ENCODE measurements around the gene DHX8.

- TF ChIP-seq CTCF (IDR thresholded peaks at IDR 0.05; ENCODE audit: borderline replicate concordance, extremely low read depth, low read length, poor library complexity, severe bottlenecking): no peak
- TF ChIP-seq EZH2 (IDR thresholded peaks at IDR 0.05; ENCODE audit: borderline replicate concordance, low read depth, low read length, severe bottlenecking): no peak
Measured at GRCh38 chr17:43528319-43528987, 44.7 kb downstream of the DHX8 start.

Data from DND-41 (cell line).